GM18507 (cell line): ENCODE measurements around the gene LRRC27.
"Not testable (repeated sequence)": the region's sequence is repeated elsewhere in the genome, so short reads cannot be mapped to it uniquely, and the experiment has no call there.

Experiments used
- DNase-seq: peaks from one replicate; pipeline ENCODE4 v3.0.0; 2011; ENCODE audit warnings: low read depth; ENCODE audit not compliant: insufficient read length; ENCODE audit errors: extremely low spot score
- FAIRE-seq: peaks from 2 replicates; lab custom pipeline; 2011; peaks lifted over from hg19 to GRCh38; lab: Jason Lieb, UNC

The LRRC27 gene

DNA sequence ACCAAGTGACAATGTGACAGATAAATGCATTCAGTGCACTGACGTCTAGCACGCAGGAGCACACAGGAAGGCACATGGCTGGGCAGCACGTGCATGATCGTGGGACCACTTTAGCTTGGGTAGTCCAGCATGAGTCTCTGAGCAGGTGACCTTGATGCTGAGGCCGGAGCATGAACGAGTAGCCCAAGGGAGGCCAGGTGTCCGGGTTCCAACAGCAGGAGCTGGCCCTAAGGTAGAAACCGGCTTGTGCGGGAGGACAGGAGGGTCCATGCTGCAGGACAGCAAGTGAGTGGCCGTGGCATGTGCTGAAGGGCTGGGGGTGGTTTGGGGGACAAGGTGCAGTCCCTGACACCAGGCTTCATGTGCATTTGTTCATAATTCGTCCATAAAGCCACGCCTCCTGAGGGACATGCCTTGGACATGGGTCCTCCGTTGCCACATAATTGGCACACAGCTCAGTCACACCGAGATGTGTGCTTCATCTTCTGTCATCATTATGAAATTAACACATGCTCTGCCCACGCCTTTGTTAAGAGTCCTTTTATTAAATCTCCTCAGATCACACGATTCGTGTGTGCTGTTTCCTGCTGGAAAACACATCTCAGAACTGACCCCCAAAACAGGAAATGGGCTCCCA is 21.2 kb upstream of the LRRC27 start:
- DNase-seq (no peak), FAIRE-seq (no peak)

- DNase-seq (no peak), FAIRE-seq (no peak)
Observed at GRCh38 chr10:132311338-132311939, 20.6 kb upstream of the LRRC27 start.

DNA sequence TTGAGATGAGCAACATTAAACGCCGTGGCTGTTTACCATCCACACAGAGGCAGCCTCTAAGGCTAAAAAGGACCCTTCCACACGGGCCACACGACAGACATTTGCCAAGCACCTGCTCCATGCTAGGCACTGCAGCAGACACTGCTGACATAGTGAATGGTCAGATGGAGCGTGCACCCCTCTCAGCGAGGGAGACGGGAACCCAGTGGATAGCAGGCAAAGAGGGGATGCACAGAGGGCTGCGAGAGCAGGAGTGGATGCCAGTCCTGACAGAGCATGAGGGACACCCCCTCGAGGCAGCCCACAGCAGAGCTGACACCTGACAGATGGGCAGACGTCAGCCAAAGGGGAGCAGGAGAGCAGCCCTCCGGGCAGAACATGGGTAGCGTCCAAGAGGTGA is 18.7 kb upstream of the LRRC27 start:
- FAIRE-seq: no peak
- DNase-seq: no peak

- FAIRE-seq: no peak
- DNase-seq: no peak
Observed at GRCh38 chr10:132313865-132314264, 18.1 kb upstream of the LRRC27 start.

- DNase-seq (no peak), FAIRE-seq (no peak)
Observed at GRCh38 chr10:132314336-132314735, 17.7 kb upstream of the LRRC27 start.

DNA sequence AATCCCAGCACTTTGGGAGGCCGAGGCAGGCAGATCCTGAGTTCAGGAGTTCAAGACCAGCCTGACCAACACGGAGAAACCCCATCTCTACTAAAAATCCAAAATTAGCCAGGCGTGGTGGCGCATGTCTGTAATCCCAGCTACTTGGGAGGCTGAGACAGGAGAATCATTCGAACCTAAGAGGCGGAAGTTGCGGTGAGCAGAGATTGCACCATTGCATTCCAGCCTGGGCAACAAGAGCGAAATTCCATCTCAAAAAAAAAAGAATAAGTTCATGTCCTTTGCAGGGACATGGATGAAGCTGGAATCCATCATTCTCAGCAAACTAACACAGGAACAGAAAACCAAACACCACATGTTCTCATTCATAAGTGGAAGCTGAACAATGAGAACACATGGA is 17.1 kb upstream of the LRRC27 start:
- not testable (repeated sequence) for FAIRE-seq, DNase-seq

DNA sequence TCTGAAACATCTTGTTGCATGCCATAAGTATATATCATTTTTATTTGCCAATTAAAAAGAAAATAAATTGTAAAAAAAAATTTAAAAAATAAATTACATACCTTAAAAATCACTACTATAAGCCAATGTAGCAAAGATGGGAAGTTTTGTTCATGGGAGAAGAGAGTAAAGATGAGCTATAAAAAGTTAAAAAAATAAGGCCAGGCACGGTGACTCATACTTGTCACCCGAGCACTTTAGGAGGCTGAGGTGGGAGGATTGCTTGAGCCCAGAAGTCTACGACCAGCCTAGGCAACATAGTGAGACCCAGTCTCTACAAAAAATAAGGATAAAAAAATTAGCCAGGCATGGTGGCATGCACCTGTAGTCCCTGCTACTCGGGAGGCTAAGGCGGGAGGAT is 15.9 kb upstream of the LRRC27 start:
- DNase-seq: no peak
- no peak for FAIRE-seq

DNA sequence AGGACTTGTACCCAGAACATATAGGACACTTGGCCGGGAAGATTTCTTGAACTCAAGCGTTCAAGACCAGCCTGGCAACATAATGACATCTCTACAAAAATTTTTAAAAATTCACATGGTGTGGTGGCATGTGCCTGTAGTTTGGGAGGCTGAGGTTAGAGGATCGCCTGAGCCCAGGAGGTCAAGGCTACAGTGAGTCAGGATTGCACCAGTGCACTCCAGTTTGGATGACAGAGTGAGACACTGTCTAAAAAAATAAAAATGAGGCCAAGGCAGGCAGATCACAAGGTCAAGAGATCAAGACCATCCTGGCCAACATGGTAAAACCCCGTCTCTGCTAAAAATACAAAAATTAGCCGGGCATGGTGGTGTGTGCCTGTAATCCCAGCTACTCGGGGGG is 14.5 kb upstream of the LRRC27 start:
- not testable (repeated sequence) for DNase-seq, FAIRE-seq

GRCh38 chr10:132319853-132320653 is 11.9 kb upstream of the LRRC27 start:
- FAIRE-seq (peak; percentile 97), DNase-seq (peak; percentile 80)

DNA sequence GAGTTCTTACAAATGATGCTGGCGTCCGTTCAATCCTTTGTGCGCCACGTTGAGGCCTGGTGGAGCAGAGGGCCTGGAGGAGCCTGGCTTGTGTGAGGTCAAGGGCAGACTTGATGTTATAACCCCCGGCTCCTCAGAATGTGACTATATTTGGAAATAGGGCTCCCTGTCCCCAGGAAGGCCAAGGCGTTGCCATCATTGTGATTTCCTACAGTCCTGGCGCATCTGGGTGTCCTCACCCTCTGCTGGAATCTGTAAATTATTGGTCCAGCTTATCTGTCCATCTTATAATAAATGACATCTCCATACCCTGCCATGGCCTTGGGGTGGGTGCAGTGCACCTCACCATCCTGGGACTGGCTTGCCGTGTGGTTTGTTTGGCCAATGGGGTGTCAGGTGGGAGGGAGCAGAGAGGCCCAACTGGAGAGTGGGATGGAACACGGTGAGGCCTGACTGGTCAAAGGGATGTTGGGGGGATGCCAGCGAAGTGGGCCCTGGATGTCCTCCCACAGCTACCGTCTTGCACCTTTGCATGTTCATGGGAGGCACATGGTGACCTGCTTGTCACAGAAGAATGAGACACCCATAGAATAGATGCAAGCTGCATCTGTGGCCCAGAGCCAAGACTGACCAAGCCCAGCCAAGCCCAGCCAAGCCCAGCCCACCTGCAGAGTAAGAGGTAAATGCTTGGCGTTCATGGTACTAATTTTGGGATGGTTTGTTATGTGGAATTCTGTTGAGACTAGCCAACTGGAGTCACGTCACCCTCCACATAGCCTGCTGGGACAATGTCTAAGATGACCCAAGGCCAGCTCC is 11.1 kb upstream of the LRRC27 start:
- DNase-seq (no peak), FAIRE-seq (no peak)

DNA sequence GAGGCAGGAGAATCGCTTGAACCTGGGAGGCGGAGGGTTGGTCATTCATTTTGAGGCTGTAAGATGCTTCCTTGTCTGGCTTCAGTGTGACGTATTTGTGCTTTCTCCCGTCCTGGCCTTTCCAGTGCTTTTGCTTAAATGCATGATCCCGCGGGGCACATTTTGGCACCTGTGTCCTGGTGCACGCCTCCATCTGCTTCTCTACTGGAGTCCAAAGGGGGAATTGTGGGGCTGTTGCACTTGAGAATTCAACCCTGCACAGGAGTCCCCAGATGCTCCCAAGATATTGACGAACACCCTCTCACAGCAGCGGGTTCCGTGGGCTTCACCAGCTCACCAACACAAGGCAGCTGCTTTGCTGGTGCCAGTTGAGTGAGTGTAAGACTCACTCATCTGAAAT is 10.3 kb upstream of the LRRC27 start:
- FAIRE-seq (no peak), DNase-seq (no peak)

GRCh38 chr10:132322586-132323048 is 9.4 kb upstream of the LRRC27 start:
- no peak for DNase-seq
- no peak for FAIRE-seq

GRCh38 chr10:132324186-132324585 is 7.8 kb upstream of the LRRC27 start:
- no peak for DNase-seq
- FAIRE-seq: no peak

- no peak for DNase-seq
- peak; percentile 5 for FAIRE-seq
Observed at GRCh38 chr10:132326344-132326889, 5.6 kb upstream of the LRRC27 start.

DNA sequence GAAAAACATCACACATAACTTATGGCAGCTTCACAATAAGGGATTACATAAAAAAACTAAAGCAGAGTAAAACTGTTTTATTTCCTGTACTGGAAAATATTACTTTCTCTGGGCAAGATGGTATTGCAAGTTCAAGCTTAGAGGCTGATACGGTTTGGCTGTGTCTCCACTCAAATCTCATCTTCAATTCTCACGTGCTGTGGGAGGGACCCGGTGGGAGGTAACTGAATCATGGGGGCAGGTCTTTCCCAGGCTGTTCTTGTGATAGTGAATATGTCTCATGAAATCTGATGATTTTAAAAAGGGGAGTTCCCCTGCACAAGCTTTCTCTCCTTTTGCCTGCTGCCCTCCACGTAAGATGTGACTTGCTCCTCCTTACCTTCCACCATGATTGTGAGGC is 5.1 kb upstream of the LRRC27 start:
- peak; percentile 49 for FAIRE-seq
- DNase-seq: no peak

DNA sequence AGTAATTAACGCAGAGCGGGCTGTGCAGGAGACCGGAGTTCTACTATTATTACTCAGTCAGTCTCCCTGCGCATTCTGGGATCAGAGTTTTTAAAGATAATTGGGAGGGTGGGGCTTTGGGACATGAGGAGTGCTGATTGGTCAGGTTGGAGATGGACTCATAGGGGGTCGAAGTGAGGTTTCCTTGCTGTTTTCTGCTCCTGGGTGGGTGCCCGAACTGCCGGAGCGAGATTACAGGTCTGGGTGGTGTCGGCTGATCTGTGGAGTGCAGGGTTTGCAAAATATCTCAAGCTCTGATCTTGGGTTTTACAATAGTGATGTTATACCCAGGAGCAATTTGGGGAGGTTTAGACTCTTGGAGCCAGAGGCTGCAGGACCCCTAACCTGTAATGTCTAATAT is 3.9 kb upstream of the LRRC27 start:
- FAIRE-seq (no peak), DNase-seq (no peak)

- no peak for FAIRE-seq
- no peak for DNase-seq
Observed at GRCh38 chr10:132328738-132329137, 3.3 kb upstream of the LRRC27 start.

DNA sequence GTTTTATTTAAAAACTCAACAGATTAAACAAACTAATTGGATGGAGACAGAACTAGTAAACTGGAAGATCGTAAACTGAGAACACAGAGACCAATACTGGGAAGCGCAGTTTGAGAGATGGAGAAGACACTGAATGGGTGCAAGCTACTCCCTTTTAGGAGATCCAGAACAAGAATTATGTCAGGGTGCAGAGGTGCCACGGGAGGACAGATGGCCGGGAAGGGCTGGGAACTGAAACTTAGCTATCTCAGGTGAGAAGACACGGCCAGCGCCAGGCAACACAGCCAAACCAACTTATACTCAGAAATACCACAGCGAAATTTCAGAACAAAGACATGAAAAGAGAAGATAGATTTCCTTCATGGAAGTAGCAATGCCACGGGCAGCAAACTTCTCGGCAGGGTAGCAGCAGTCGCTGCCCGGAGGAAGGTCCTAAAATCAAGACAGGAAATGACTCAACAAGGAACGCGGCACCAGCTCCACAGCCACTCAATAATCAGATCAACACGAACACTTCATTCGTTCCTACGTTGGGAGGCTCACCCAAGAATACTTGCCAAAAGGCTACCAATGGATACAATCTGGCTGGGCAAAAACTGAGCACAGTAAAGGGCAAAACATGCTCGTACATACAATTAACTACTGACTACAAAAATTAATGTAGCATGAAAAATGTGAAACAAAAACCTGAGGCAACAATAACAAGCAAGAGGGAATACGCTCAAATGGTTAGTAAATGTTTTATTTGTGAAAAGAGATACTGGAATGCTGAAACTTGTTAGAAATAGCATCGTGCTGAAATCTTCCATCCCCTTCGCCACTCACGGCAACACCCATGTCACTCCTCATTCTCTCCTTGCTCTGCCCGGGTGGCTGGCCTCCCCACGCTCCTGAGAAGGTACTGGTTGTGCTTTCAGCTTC is 2.2 kb upstream of the LRRC27 start:
- FAIRE-seq: peak; percentile 84
- DNase-seq: no peak

GRCh38 chr10:132330486-132330833 is 1.5 kb upstream of the LRRC27 start:
- FAIRE-seq: no peak

More at GRCh38 chr10:132330486-132330833, 1.5 kb upstream of the LRRC27 start:
- no peak for DNase-seq
